Measurements from ENCODE around the gene PIGC. TPM values are rescaled to one million over a fixed set of nuclear protein-coding genes. Genes with fewer than 3 reads are reported as not detected.

The PIGC gene
- total and polyA plus RNA-seq, 4 donors = 8.6 to 18.4 (median 13.2) TPM

DNA sequence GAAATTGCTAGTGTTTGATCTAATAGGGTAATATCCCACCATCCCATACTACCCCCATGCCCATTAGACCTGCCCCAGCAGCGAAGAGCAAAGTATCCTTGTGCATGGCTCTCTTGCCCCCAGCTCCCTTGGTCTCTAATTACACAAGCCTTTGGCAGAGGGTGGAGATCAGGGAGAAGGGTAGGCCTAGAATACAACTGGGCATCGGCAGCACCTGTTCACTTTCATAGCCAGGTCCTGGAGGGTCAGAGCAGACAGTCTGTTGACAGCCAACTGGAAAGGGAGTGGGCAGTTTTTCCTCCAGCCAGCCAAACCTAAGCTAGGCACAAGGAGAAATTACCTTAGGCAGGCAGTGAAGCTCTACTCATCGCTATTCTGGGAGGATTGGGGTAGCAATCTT lies 2.7 kb upstream of the PIGC start:
- no peaks in the 10 kb centered on the region for H3K36me3 ChIP-seq (ENCODE audit: control insufficient read depth in 4 of 4, insufficient read depth in 3 of 4, low read depth in 1 of 4, low read length in 3 of 4)
- peaks cover 4 to 13% (median 9%) of the 10 kb centered on the region in 4 donors for H3K4me1 ChIP-seq (ENCODE audit: control insufficient read depth in 4 of 4, insufficient read depth in 4 of 4, low read length in 3 of 4)
- H3K9ac ChIP-seq (ENCODE audit: low read depth in 1 of 2, low read length in 2 of 2) = no peak overlapping the region
- H3K9me3 ChIP-seq (ENCODE audit: control insufficient read depth in 4 of 4, low read length in 3 of 4) = no peaks in the 10 kb centered on the region
- TF ChIP-seq NR2F2 (IDR thresholded peaks at IDR 0.05) = no peak
- TF ChIP-seq RXRA (IDR thresholded peaks at IDR 0.05) = no peak
- TF ChIP-seq SP1 (IDR thresholded peaks at IDR 0.05) = no peak
- TF ChIP-seq, protein P1, sequence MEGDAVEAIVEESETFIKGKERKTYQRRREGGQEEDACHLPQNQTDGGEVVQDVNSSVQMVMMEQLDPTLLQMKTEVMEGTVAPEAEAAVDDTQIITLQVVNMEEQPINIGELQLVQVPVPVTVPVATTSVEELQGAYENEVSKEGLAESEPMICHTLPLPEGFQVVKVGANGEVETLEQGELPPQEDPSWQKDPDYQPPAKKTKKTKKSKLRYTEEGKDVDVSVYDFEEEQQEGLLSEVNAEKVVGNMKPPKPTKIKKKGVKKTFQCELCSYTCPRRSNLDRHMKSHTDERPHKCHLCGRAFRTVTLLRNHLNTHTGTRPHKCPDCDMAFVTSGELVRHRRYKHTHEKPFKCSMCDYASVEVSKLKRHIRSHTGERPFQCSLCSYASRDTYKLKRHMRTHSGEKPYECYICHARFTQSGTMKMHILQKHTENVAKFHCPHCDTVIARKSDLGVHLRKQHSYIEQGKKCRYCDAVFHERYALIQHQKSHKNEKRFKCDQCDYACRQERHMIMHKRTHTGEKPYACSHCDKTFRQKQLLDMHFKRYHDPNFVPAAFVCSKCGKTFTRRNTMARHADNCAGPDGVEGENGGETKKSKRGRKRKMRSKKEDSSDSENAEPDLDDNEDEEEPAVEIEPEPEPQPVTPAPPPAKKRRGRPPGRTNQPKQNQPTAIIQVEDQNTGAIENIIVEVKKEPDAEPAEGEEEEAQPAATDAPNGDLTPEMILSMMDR (IDR thresholded peaks at IDR 0.05; ENCODE audit: low read depth, low read length, missing input control) = no peak
- no peak for TF ChIP-seq GABPA (IDR thresholded peaks at IDR 0.05 in 1 of 2, conservative IDR thresholded peaks at IDR 0.05 in 1 of 2)
- TF ChIP-seq TAF1 (conservative IDR thresholded peaks at IDR 0.05) = no peak
- TF ChIP-seq, protein P2, sequence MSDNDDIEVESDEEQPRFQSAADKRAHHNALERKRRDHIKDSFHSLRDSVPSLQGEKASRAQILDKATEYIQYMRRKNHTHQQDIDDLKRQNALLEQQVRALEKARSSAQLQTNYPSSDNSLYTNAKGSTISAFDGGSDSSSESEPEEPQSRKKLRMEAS (IDR thresholded peaks at IDR 0.05) = no peak
- TF ChIP-seq, protein P3, sequence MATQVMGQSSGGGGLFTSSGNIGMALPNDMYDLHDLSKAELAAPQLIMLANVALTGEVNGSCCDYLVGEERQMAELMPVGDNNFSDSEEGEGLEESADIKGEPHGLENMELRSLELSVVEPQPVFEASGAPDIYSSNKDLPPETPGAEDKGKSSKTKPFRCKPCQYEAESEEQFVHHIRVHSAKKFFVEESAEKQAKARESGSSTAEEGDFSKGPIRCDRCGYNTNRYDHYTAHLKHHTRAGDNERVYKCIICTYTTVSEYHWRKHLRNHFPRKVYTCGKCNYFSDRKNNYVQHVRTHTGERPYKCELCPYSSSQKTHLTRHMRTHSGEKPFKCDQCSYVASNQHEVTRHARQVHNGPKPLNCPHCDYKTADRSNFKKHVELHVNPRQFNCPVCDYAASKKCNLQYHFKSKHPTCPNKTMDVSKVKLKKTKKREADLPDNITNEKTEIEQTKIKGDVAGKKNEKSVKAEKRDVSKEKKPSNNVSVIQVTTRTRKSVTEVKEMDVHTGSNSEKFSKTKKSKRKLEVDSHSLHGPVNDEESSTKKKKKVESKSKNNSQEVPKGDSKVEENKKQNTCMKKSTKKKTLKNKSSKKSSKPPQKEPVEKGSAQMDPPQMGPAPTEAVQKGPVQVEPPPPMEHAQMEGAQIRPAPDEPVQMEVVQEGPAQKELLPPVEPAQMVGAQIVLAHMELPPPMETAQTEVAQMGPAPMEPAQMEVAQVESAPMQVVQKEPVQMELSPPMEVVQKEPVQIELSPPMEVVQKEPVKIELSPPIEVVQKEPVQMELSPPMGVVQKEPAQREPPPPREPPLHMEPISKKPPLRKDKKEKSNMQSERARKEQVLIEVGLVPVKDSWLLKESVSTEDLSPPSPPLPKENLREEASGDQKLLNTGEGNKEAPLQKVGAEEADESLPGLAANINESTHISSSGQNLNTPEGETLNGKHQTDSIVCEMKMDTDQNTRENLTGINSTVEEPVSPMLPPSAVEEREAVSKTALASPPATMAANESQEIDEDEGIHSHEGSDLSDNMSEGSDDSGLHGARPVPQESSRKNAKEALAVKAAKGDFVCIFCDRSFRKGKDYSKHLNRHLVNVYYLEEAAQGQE (IDR thresholded peaks at IDR 0.05) = no peak
- no peak for TF ChIP-seq JUND (IDR thresholded peaks at IDR 0.05)
- TF ChIP-seq HNF4A (conservative IDR thresholded peaks at IDR 0.05) = no peak
- TF ChIP-seq, protein P4, sequence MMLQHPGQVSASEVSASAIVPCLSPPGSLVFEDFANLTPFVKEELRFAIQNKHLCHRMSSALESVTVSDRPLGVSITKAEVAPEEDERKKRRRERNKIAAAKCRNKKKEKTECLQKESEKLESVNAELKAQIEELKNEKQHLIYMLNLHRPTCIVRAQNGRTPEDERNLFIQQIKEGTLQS (IDR thresholded peaks at IDR 0.05) = no peak
- no peak for TF ChIP-seq EGR1 (IDR thresholded peaks at IDR 0.05; ENCODE audit: low read depth in 2 of 2)
- TF ChIP-seq, protein P5, sequence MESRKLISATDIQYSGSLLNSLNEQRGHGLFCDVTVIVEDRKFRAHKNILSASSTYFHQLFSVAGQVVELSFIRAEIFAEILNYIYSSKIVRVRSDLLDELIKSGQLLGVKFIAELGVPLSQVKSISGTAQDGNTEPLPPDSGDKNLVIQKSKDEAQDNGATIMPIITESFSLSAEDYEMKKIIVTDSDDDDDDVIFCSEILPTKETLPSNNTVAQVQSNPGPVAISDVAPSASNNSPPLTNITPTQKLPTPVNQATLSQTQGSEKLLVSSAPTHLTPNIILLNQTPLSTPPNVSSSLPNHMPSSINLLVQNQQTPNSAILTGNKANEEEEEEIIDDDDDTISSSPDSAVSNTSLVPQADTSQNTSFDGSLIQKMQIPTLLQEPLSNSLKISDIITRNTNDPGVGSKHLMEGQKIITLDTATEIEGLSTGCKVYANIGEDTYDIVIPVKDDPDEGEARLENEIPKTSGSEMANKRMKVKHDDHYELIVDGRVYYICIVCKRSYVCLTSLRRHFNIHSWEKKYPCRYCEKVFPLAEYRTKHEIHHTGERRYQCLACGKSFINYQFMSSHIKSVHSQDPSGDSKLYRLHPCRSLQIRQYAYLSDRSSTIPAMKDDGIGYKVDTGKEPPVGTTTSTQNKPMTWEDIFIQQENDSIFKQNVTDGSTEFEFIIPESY (IDR thresholded peaks at IDR 0.05) = no peak
- TF ChIP-seq YY1 (IDR thresholded peaks at IDR 0.05) = no peak
- TF ChIP-seq HNF4G (IDR thresholded peaks at IDR 0.05) = no peak
- TF ChIP-seq FOXA1 (IDR thresholded peaks at IDR 0.05) = no peak
- H3K27ac ChIP-seq (ENCODE audit: low read depth in 1 of 2, low read length in 2 of 2) = no peak overlapping the region
- H3K27me3 ChIP-seq (ENCODE audit: control insufficient read depth in 4 of 4, insufficient read depth in 4 of 4, low read length in 3 of 4) = no peaks in the 10 kb centered on the region
- DNase-seq (ENCODE audit: low spot score) = no peak
- 89% methylated on average over 3 of the region's 3 CpGs for WGBS
- no peak overlapping the region for H3K4me3 ChIP-seq (ENCODE audit: low read depth in 1 of 3, low read length in 3 of 3)

Measured in liver (tissue), 9 donors.